Adrenal gland (tissue), 5 donors: ENCODE data around the gene LUM.

Source experiments
- POLR2A ChIP-seq, 2 donors: fragments of 450-650 bp; IDR thresholded peaks; one replicate each; pipeline ENCODE4 v1.6.1; 2017; ENCODE audit warnings: antibody characterized with exemption in 2 of 2, mild to moderate bottlenecking in 2 of 2, moderate library complexity in 1 of 2
- TF ChIP-seq, protein P1 (sequence below), 6 experiments: fragments of 450-650 bp in 4 of 6; fragments of 200-600 bp in 2 of 6; sonication (generic) in 1 of 6; IDR thresholded peaks; 1 replicate in 5 of 6; 2 replicates in 1 of 6; pipeline versions ENCODE4 v1.5.1 to v1.8.0; 2016 to 2021; ENCODE audit warnings: antibody characterized with exemption in 6 of 6, mild to moderate bottlenecking in 2 of 6, moderate library complexity in 1 of 6
- donor health status: DM: no; HTN: no; CAD: no.

DNA sequence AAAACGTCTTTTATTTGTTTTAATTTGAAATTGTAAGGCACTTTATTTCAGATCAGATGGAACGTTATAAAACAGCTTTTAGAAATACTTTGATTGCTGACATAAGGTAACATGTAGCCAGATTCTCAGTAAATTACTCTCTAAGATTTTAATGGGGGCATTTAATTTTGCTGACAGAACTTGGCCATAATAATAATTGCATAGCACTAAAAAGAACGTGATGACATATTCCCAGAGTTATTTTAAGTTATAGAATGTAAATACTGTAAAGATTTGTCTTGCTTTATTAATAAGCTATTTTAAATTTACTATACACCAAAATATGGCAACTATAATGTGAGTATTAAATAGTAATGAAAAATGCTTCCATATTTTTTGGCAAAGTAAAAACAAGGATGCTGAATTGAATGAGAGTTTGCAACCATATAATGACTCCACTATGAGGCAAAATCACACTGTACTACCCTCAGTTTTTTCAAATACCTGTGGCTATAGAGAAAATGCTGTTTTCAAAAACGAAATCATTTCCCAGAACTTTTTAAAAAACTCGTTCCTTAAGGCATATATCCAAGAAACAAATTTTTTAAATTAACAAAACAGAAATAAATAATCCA lies 876 bp downstream of the LUM start:
- TF ChIP-seq POLR2A (IDR thresholded peaks at IDR 0.05), result no peak
- TF ChIP-seq, protein P1, sequence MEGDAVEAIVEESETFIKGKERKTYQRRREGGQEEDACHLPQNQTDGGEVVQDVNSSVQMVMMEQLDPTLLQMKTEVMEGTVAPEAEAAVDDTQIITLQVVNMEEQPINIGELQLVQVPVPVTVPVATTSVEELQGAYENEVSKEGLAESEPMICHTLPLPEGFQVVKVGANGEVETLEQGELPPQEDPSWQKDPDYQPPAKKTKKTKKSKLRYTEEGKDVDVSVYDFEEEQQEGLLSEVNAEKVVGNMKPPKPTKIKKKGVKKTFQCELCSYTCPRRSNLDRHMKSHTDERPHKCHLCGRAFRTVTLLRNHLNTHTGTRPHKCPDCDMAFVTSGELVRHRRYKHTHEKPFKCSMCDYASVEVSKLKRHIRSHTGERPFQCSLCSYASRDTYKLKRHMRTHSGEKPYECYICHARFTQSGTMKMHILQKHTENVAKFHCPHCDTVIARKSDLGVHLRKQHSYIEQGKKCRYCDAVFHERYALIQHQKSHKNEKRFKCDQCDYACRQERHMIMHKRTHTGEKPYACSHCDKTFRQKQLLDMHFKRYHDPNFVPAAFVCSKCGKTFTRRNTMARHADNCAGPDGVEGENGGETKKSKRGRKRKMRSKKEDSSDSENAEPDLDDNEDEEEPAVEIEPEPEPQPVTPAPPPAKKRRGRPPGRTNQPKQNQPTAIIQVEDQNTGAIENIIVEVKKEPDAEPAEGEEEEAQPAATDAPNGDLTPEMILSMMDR (IDR thresholded peaks at IDR 0.05), result no peak
